Astrocyte (in vitro differentiated cells and primary cell): ENCODE results near the gene GOSR1. TPM values are rescaled to one million over a fixed set of nuclear protein-coding genes. Genes with fewer than 3 reads are reported as not detected.
A peak's percentile ranks its signal among the peaks of the same experiment; 100 is the strongest.
"Not testable (repeated sequence)": the region's sequence is repeated elsewhere in the genome, so short reads cannot be mapped to it uniquely, and the experiment has no call there.

Experiments used
- DNase-seq: peaks from one replicate; pipeline ENCODE4 v3.0.0-alpha.2; 2010; ENCODE audit warnings: low read depth
- FAIRE-seq: peaks from 2 replicates; lab custom pipeline; 2011; peaks lifted over from hg19 to GRCh38; lab: Jason Lieb, UNC
- H2AFZ ChIP-seq: 2 replicates; pipeline ENCODE4 v1.6.0; 2012; ENCODE audit warnings: low read depth, low read length, inconsistent platforms
- H3K27ac ChIP-seq: 2 replicates; pipeline ENCODE4 v1.5.1; 2011; ENCODE audit warnings: low read depth, low read length, inconsistent platforms
- H3K27me3 ChIP-seq: 2 replicates; pipeline ENCODE4 v1.6.0; 2011; ENCODE audit warnings: low read length, inconsistent platforms; ENCODE audit not compliant: insufficient read depth
- H3K36me3 ChIP-seq: 2 replicates; pipeline ENCODE4 v1.5.1; 2011; ENCODE audit warnings: low read length, inconsistent platforms; ENCODE audit not compliant: insufficient read depth
- H3K4me1 ChIP-seq: 2 replicates; pipeline ENCODE4 v1.5.1; 2011; ENCODE audit warnings: low read length, inconsistent platforms; ENCODE audit not compliant: insufficient read depth
- H3K4me2 ChIP-seq: 2 replicates; pipeline ENCODE4 v1.6.0; 2012; ENCODE audit warnings: low read length, inconsistent platforms
- H3K4me3 ChIP-seq: 2 replicates; pipeline ENCODE4 v1.5.1; 2011; ENCODE audit warnings: low read depth, mild to moderate bottlenecking, low read length, inconsistent platforms; ENCODE audit not compliant: insufficient read depth
- H3K79me2 ChIP-seq: 2 replicates; pipeline ENCODE4 v1.6.0; 2012; ENCODE audit warnings: mild to moderate bottlenecking, low read length, inconsistent platforms; ENCODE audit not compliant: insufficient read depth
- H3K9ac ChIP-seq: 2 replicates; pipeline ENCODE4 v1.6.0; 2012; ENCODE audit warnings: mild to moderate bottlenecking, low read length, inconsistent platforms
- H3K9me3 ChIP-seq: 2 replicates; pipeline ENCODE4 v1.5.1; 2012; ENCODE audit warnings: low read depth, mild to moderate bottlenecking, low read length, inconsistent platforms; ENCODE audit not compliant: insufficient read depth
- H4K20me1 ChIP-seq: 2 replicates; pipeline ENCODE4 v1.6.0; 2012; ENCODE audit warnings: low read length, inconsistent platforms; ENCODE audit not compliant: insufficient read depth
- H3K27ac Mint-ChIP-seq: one replicate; pipeline ENCODE4 v1.8.0; 2021; ENCODE audit warnings: mild to moderate bottlenecking, mixed read lengths; ENCODE audit not compliant: unreplicated experiment
- H3K27me3 Mint-ChIP-seq: one replicate; pipeline ENCODE4 v1.8.0; 2021; ENCODE audit warnings: low read depth, mixed read lengths; ENCODE audit not compliant: unreplicated experiment
- H3K36me3 Mint-ChIP-seq: one replicate; pipeline ENCODE4 v1.8.0; 2021; ENCODE audit warnings: low read depth, mixed read lengths; ENCODE audit not compliant: unreplicated experiment
- H3K4me1 Mint-ChIP-seq: one replicate; pipeline ENCODE4 v1.8.0; 2021; ENCODE audit warnings: low read depth, mixed read lengths; ENCODE audit not compliant: unreplicated experiment
- H3K4me3 Mint-ChIP-seq: one replicate; pipeline ENCODE4 v1.8.0; 2021; ENCODE audit warnings: mild to moderate bottlenecking, moderate library complexity, mixed read lengths; ENCODE audit not compliant: unreplicated experiment
- H3K9me3 Mint-ChIP-seq: one replicate; pipeline ENCODE4 v1.8.0; 2021; ENCODE audit warnings: mild to moderate bottlenecking, mixed read lengths; ENCODE audit not compliant: unreplicated experiment
- CTCF ChIP-seq: IDR thresholded peaks from 2 replicates; pipeline ENCODE4 v1.5.1; 2011; ENCODE audit warnings: low read depth, mild to moderate bottlenecking, inconsistent platforms, low read length, moderate library complexity; ENCODE audit not compliant: insufficient read depth
- EZH2 ChIP-seq: IDR thresholded peaks from 2 replicates; pipeline ENCODE4 v1.6.1; 2012; ENCODE audit warnings: mild to moderate bottlenecking, low read length, inconsistent platforms; ENCODE audit not compliant: insufficient read depth
- total RNA-seq: library from RNA; stranded (reverse); gene quantifications from 2 replicates; pipeline ENCODE4 v1.2.1, GENCODE V29; 2021

The GOSR1 gene
- total RNA-seq, 1 donor from 2014 or later, result 49.3 TPM

GRCh38 chr17:30433514-30433913, 43.7 kb upstream of the GOSR1 start:
- Histone ChIP-seq H3K79me2 (no peaks in the 10 kb centered on the region), H2AFZ (no peak overlapping the region), H3K9me3 (no peaks in the 10 kb centered on the region), H3K27ac (no peak overlapping the region), H3K4me3 (no peak overlapping the region), H3K4me1 (peaks cover 12% of the 10 kb centered on the region), H4K20me1 (no peaks in the 10 kb centered on the region), H3K9ac (no peak overlapping the region), H3K27me3 (no peaks in the 10 kb centered on the region), H3K4me2 (peak overlapping the region; percentile 57), H3K36me3 (peaks cover 8% of the 10 kb centered on the region)
- TF ChIP-seq CTCF (no peak), EZH2 (no peak)
- Mint-ChIP-seq H3K27ac (no peak overlapping the region), H3K27me3 (no peaks in the 10 kb centered on the region), H3K4me3 (no peak overlapping the region), H3K36me3 (peaks cover 11% of the 10 kb centered on the region), H3K4me1 (peaks cover 9% of the 10 kb centered on the region), H3K9me3 (no peaks in the 10 kb centered on the region)
- peak; percentile 96 for FAIRE-seq
- DNase-seq, result peak; percentile 94

- H3K9me3 ChIP-seq, result no peaks in the 10 kb centered on the region
- no peak overlapping the region for H2AFZ ChIP-seq
- H3K4me3 Mint-ChIP-seq, result no peak overlapping the region
- peaks cover 8% of the 10 kb centered on the region for H3K36me3 Mint-ChIP-seq
- H3K9ac ChIP-seq, result no peak overlapping the region
- no peak overlapping the region for H3K27ac Mint-ChIP-seq
- H3K36me3 ChIP-seq, result peaks cover 8% of the 10 kb centered on the region
- H3K27ac ChIP-seq, result no peak overlapping the region
- H3K4me3 ChIP-seq, result no peak overlapping the region
- H3K27me3 Mint-ChIP-seq, result no peaks in the 10 kb centered on the region
- H3K4me1 ChIP-seq, result peaks cover 6% of the 10 kb centered on the region
- H3K9me3 Mint-ChIP-seq, result no peaks in the 10 kb centered on the region
- no peak overlapping the region for H3K4me2 ChIP-seq
- H3K79me2 ChIP-seq, result no peaks in the 10 kb centered on the region
- FAIRE-seq, result no peak
- H3K4me1 Mint-ChIP-seq, result peaks cover 7% of the 10 kb centered on the region
- DNase-seq, result no peak
- H3K27me3 ChIP-seq, result no peaks in the 10 kb centered on the region
- no peaks in the 10 kb centered on the region for H4K20me1 ChIP-seq
- TF ChIP-seq EZH2, result no peak
- TF ChIP-seq CTCF, result no peak
Observed at GRCh38 chr17:30436729-30437128, 40.5 kb upstream of the GOSR1 start.

GRCh38 chr17:30443721-30444120, 33.5 kb upstream of the GOSR1 start:
- Histone ChIP-seq H2AFZ (no peak overlapping the region), H4K20me1 (no peaks in the 10 kb centered on the region), H3K9ac (no peak overlapping the region), H3K4me3 (no peak overlapping the region), H3K4me1 (no peaks in the 10 kb centered on the region), H3K27ac (no peak overlapping the region), H3K4me2 (no peak overlapping the region), H3K9me3 (no peaks in the 10 kb centered on the region), H3K79me2 (no peaks in the 10 kb centered on the region), H3K36me3 (peaks cover 7% of the 10 kb centered on the region), H3K27me3 (no peaks in the 10 kb centered on the region)
- no peaks in the 10 kb centered on the region for H3K4me1 Mint-ChIP-seq
- no peaks in the 10 kb centered on the region for H3K27me3 Mint-ChIP-seq
- no peaks in the 10 kb centered on the region for H3K9me3 Mint-ChIP-seq
- no peak overlapping the region for H3K27ac Mint-ChIP-seq
- no peak for FAIRE-seq
- H3K36me3 Mint-ChIP-seq, result peaks cover 4% of the 10 kb centered on the region
- TF ChIP-seq CTCF, result no peak
- TF ChIP-seq EZH2, result no peak
- H3K4me3 Mint-ChIP-seq, result no peak overlapping the region
- DNase-seq, result no peak

GRCh38 chr17:30446640-30447039, 30.6 kb upstream of the GOSR1 start:
- H3K27me3 ChIP-seq, H3K4me2 ChIP-seq, H4K20me1 ChIP-seq, FAIRE-seq, H3K4me3 ChIP-seq, H3K4me1 Mint-ChIP-seq, H3K27ac ChIP-seq, H3K9me3 Mint-ChIP-seq, H3K27ac Mint-ChIP-seq, H3K36me3 ChIP-seq, H3K79me2 ChIP-seq, H3K4me1 ChIP-seq, H3K36me3 Mint-ChIP-seq, H3K9ac ChIP-seq, H2AFZ ChIP-seq, H3K27me3 Mint-ChIP-seq, H3K9me3 ChIP-seq, H3K4me3 Mint-ChIP-seq, DNase-seq: not testable (repeated sequence)
